ENCODE results near the gene MAFF. TPM values are rescaled to one million over a fixed set of nuclear protein-coding genes. Genes with fewer than 3 reads are reported as not detected.

Gene MAFF
- total RNA-seq, 1 donor from 2014 or later = 4.2 TPM

DNA sequence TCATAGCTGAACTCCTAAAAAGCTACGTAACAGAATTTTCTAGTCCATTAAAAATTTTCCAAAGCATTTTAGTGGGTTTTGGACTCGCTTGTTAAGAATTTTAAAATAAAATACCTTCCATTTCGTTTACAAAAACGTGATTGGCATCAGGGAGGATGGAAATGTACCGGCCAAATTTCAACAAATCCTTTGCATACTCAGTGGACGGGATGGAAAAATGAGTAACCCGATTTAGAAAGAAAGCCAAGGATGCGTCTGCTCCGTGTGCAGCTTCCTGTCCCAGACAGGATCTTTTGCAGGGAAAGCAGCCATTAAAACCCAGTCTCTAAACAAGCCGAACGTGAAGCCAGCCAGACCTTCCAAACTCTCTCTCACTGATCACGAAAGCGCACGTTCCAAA is 55.4 kb downstream of the MAFF start:
- ATAC-seq (ENCODE audit: poor library complexity) = peak; percentile 26
- DNase-seq = no peak

DNA sequence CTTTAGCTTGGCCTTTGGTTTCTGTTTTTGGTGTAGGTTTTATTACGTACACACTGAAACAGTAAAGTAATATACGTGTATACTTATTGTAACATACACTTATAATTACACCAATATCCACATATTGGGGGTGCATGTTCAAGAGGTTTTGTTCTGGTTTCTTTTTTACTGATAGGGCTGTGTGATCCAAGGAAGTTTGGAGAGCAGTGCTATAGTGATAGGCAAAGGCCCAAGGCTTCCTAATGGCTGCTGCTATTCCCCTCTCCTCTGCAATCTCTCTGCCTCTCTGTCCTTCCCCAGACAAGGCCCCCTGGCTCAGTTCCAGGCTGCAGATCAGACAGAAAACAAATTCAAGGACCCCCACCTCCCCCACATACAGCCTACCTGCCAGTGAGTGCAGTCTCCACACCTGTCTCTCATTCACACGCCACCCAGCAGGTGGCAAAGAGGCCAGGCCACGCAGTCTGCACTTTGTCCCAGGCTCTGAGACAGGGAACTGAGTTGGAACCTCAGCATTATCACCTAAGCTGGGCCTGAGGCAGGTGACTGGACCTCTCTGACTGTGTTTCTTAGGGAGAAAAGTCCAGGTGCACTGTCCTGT is 56.0 kb downstream of the MAFF start:
- no peak for ATAC-seq (ENCODE audit: poor library complexity)
- intact Hi-C loops (cut with DNase I) = no loop called here
- no peak for DNase-seq

More for the DNA sequence above, 55.4 kb downstream of the MAFF start:
- intact Hi-C loops (cut with DNase I) = no loop called here

DNA sequence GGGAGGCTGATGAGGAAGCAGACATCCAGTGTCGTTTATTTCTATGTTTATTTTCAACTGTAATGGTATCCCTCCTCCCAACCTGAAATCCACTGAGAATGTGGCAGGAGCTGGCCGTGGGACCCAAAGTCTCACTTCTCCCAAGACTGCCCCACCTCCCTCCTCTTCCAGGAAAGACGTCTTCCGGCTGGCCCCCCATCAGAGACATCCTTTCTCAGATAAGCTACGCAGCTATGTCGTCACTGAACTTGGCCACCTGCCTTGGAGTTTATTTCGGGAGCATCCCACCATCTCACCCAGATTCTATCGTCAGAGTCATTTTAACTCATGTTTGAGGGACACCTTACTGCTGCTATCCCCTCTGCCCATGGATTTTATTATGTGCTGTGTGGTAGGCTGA is 57.1 kb downstream of the MAFF start:
- intact Hi-C loops (cut with DNase I) = no loop called here
- ATAC-seq (ENCODE audit: poor library complexity) (peak; percentile 30), DNase-seq (peak; percentile 76)

DNA sequence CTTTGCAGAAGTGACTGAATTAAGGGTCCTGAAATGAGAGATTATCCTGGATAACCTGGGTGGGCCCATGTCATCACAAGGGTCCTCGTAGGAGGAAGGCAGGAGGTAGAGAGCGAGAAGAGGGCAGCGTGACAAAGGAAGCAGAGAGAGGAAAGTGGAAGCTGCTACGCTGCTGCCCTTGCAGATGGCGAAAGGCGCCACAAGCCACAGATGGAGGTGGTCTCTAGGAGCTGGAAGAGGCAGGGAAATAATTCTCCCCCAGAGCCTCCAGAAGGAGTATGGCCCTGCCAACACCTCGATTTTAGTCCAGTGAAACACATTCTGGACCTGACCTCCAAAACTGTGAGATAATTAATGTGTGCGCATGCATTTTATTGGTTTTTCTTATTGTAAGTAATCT is 57.6 kb downstream of the MAFF start:
- no peak for DNase-seq
- intact Hi-C loops (cut with DNase I) = no loop called here
- no peak for ATAC-seq (ENCODE audit: poor library complexity)

DNA sequence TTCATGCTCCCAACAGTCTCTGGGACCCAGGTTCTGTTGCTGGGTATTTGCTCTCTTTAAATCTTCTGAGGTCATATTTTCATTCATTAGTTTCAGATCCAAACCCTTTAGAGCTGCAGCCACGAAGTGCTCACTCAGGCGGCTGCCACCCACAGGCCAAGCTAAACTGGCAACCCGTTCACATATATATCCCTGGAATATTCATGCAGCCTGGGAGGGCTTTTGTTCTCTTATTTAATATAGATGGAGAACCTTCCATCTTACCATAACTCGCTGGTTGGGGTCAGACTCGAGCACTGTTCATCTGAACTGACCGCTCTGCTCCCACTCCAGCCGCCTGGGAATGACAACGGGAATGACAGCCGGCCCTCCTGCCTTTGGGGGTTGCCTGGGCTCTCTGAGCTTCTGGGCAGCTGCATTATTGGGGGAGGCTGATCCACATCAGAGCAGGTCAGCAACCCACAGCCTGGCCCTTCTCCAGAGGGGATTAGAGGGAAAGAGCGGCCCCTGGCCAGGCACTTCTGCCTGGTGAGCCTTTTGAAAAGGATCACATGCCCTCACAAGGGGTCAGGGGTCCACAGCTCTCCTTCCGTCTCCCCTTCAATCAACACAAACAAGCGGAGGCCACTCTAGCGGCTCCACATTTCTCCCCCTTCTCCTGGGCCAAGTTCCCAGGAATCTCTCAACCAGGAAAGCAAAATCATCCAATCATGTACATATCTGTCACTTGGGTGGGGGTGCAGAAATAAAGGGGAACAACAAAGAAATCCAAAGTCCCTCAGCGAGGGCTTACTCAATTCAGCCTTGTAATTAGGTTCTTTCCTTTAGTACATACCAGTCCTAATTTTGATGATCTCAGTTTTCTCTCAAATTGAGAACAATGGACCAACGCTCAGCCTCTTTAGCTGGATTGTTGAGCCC is 59.2 kb downstream of the MAFF start:
- intact Hi-C loops (cut with DNase I) = no loop called here
- DNase-seq = no peak
- no peak for ATAC-seq (ENCODE audit: poor library complexity)

DNA sequence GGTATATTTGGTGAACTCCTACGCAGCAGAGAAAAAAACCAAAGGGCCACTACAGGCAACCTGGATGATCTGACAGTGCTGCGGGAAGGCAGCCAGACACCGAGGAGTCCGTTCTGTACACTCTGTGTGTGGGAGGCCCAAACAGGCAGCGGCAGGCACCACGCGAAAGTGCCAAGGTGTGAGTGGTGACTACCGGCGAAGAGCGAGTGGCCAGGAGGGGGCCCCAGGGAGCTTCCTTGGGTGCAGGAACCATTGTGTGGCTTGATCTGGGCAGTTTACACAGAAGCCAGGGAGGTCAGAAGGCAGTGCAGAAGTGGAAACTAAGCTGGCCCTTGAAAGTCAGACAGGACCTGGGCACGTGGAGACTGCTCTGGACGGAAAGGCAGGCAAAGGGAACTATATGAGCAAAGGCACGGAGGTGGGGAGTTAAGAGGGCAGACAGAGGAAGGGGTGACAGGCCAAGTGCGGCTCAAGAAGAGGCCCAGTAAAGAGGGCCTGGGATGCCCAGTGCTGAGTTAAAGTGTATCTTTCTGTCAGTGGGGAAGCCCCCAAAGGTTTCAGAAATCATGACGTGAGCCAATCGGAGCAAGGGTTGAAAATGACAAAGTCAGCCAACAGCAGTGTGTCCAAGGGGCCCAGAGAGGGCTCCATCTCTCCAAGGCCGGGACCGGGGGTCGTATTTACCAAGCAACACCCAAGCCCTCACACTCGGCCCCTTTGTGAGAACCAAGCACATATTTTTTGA is 60.4 kb downstream of the MAFF start:
- ATAC-seq (ENCODE audit: poor library complexity) = peak; percentile 59
- intact Hi-C loops (cut with DNase I) = no loop called here
- DNase-seq = peak; percentile 72

DNA sequence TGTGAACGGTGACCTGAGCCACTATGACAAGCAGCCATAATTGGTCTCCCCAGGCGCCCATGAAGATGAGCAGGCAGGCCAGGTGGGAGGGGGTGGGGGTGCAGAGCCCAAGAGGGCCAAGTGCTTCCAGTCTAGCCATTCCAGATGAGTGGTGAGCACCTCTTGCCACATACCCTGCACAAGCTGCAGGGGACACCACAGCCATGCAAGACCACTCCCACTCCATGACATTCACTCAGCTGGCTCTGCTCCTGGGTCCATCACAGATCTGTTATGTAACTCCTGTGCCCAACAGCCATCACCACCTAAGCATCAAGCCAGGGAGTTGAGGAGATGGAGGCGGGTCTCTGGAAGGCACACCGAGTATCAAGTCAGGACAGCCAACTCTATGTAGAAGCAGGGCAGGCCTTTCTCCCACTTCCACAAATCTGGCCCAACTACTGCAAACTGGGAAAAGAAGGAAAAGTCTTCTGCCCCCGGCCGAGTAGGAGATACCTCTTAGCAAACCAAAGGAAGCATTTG is 62.6 kb downstream of the MAFF start:
- DNase-seq = no peak
- intact Hi-C loops (cut with DNase I) = no loop called here
- ATAC-seq (ENCODE audit: poor library complexity) = no peak

Other genes starting within 250 kb of the MAFF start
- 0.30 TPM for gene C22orf23, start 248.4 kb upstream of the MAFF start, total RNA-seq
- 85.7 TPM for gene POLR2F, start 248.3 kb upstream of the MAFF start, total RNA-seq
- gene SOX10, start 217.4 kb upstream of the MAFF start, total RNA-seq = 1.2 TPM
- gene PICK1, start 144.6 kb upstream of the MAFF start, total RNA-seq = 20.4 TPM
- gene SLC16A8, start 117.8 kb upstream of the MAFF start, total RNA-seq = not detected
- gene BAIAP2L2, start 91.3 kb upstream of the MAFF start, total RNA-seq = 0.24 TPM
- 12.0 TPM for gene PLA2G6, start 20.2 kb upstream of the MAFF start, total RNA-seq
- 42.2 TPM for gene TMEM184B, start 71.0 kb downstream of the MAFF start, total RNA-seq
- 65.7 TPM for gene CSNK1E, start 115.4 kb downstream of the MAFF start, total RNA-seq